GM12878 (cell line): ENCODE measurements around the gene MMP15. TPM values are rescaled to one million over a fixed set of nuclear protein-coding genes. Genes with fewer than 3 reads are reported as not detected.

ENCODE experiments used
- BACH1 ChIP-seq: fragments of 450-650 bp; IDR thresholded peaks from 2 replicates; pipeline ENCODE4 v1.6.1; 2017; ENCODE audit warnings: mild to moderate bottlenecking, borderline replicate concordance
- BRCA1 ChIP-seq: IDR thresholded peaks from 2 replicates; pipeline ENCODE4 v1.6.1; 2011; ENCODE audit warnings: low read depth, low read length, improper control_type of control experiment
- DPF2 ChIP-seq: fragments of 450-650 bp; IDR thresholded peaks from 2 replicates; pipeline ENCODE4 v1.6.1; 2017; ENCODE audit warnings: mild to moderate bottlenecking
- ELK1 ChIP-seq: IDR thresholded peaks from 2 replicates; pipeline ENCODE4 v1.6.1; 2012; ENCODE audit warnings: low read depth, low read length, improper control_type of control experiment
- ESRRA ChIP-seq: IDR thresholded peaks from 2 replicates; pipeline ENCODE4 v1.6.1; 2012; ENCODE audit warnings: mild to moderate bottlenecking, low read length, improper control_type of control experiment
- FOXK2 ChIP-seq: fragments of 450-650 bp; IDR thresholded peaks from 2 replicates; pipeline ENCODE4 v1.6.1; 2017; ENCODE audit warnings: mild to moderate bottlenecking, moderate library complexity
- GATAD2B ChIP-seq: fragments of 450-650 bp; conservative IDR thresholded peaks from 2 replicates; pipeline ENCODE4 v1.6.1; 2017; ENCODE audit warnings: low read depth, mild to moderate bottlenecking, moderate library complexity
- HCFC1 ChIP-seq: fragments of 150-350 bp; IDR thresholded peaks from 2 replicates; pipeline ENCODE4 v1.6.1; 2014; ENCODE audit warnings: low read length
- HDGF ChIP-seq: fragments of 450-650 bp; IDR thresholded peaks from 2 replicates; pipeline ENCODE4 v1.6.1; 2016; ENCODE audit warnings: antibody characterized with exemption
- HSF1 ChIP-seq: fragments of 150-350 bp; IDR thresholded peaks from 2 replicates; pipeline ENCODE4 v1.6.1; 2014; ENCODE audit warnings: mild to moderate bottlenecking, low read depth, low read length
- IKZF1 ChIP-seq: fragments of 450-650 bp; conservative IDR thresholded peaks from 2 replicates; pipeline ENCODE4 v1.6.1; 2017; ENCODE audit warnings: antibody characterized with exemption, mild to moderate bottlenecking
- KDM1A ChIP-seq: fragments of 200-600 bp; sonication (generic); IDR thresholded peaks from 2 replicates; pipeline ENCODE4 v1.6.1; 2016; ENCODE audit warnings: borderline replicate concordance
- MAX ChIP-seq: IDR thresholded peaks from 2 replicates; pipeline ENCODE4 v1.6.1; 2012; ENCODE audit warnings: low read depth, low read length, improper control_type of control experiment
- POLR2AphosphoS2 ChIP-seq: IDR thresholded peaks from 2 replicates; pipeline ENCODE4 v1.6.1; 2011; ENCODE audit warnings: low read depth, mild to moderate bottlenecking, low read length, improper control_type of control experiment, moderate library complexity
- RB1 ChIP-seq: fragments of 450-650 bp; formaldehyde crosslinking; IDR thresholded peaks from 2 replicates; pipeline ENCODE4 v1.6.1; 2017; ENCODE audit warnings: mild to moderate bottlenecking, borderline replicate concordance
- RELB ChIP-seq: fragments of 450-650 bp; IDR thresholded peaks from 2 replicates; pipeline ENCODE4 v1.6.1; 2017; ENCODE audit warnings: low read depth, mild to moderate bottlenecking, moderate library complexity
- SKIL ChIP-seq: fragments of 450-650 bp; IDR thresholded peaks from 2 replicates; pipeline ENCODE4 v1.6.1; 2017; ENCODE audit warnings: mild to moderate bottlenecking, low read depth, inconsistent platforms; ENCODE audit not compliant: poor library complexity, severe bottlenecking
- SREBF2 ChIP-seq: IDR thresholded peaks from 2 replicates; pipeline ENCODE4 v1.6.1; 2012; ENCODE audit warnings: mild to moderate bottlenecking, low read length
- TBL1XR1 ChIP-seq: IDR thresholded peaks from 2 replicates; pipeline ENCODE4 v1.6.1; 2012; ENCODE audit warnings: low read depth, low read length, improper control_type of control experiment
- polyA plus RNA-seq, 11 experiments: library from polyadenylated mRNA; depleted of rRNA in 4 of 11; unstranded in 6 of 11; stranded (reverse) in 5 of 11; fragments of >200 nt; fragmentation: Nextera tagmentation in 4 of 11; fragmentation: Illumina TruSeq in 1 of 11; extraction: Ambion mirVana in 4 of 11; extraction: Trizol in 1 of 11; gene quantifications; 1 replicate in 1 of 11; 2 replicates in 10 of 11; pipeline versions ENCODE4 v1.2.1 to v1.2.3, GENCODE V29; 2011 to 2016; ENCODE audit warnings: inconsistent platforms in 2 of 11, missing spikeins in 2 of 11, low read depth in 1 of 11
- total RNA-seq, 4 experiments: library from RNA; depleted of rRNA in 3 of 4; stranded (reverse); fragments of >200 nt in 3 of 4; fragmentation: Illumina TruSeq in 1 of 4; extraction: Trizol in 1 of 4; gene quantifications; 2 replicates each; pipeline versions ENCODE4 v1.2.1 to v1.2.3, GENCODE V29; 2013 to 2021
- TF ChIP-seq, protein P1 (sequence below): IDR thresholded peaks from 2 replicates; pipeline ENCODE4 v1.6.1; 2012; ENCODE audit warnings: low read length, inconsistent platforms

MMP15 gene
- total and polyA plus RNA-seq, 10 of the 15 experiments (the other 5 are each of a cell fraction or from before 2014, with no cell fraction given), result 0.08 to 0.56 (median 0.10) TPM; not detected in 7

DNA sequence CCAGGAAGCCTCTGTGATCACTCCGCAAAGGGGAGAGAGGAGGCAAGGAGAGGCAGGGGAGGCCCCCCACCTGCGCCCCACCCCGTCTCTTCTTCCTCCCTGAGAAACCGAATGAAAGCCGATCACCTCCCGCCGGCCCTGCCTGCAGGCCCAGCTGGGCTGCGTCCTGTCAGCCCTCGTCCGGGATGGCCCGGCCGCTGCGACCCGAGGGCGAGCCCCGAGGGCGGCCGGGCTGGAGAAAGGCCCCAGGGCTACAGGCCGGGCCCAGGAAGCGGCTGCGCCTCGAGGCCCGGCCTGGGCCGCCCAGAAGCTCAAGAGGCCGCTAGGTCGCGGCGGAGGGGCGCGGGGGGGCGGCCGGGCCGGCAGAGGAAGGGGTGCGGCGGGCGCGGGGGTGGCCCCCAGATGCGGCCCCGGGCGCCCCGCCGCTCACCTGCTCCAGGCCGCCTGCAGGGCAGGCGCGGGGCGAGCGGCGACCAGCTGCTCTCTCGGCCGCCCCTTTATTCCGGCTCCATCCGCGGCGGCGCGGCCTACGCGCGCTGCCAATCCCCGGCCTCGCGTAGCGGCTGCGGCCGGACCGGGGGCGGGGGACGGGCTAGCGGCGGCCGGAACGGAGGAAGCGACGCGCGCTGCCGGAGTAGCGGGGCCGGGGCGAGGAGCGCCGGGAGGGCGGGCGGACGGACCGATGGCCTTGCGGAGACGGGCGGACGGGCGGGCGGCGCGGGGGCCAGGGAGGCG is 25.4 kb upstream of the MMP15 start, which contains the start of gene ZNF319 (continued):
- TF ChIP-seq POLR2AphosphoS2 (no peak), FOXK2 (no peak), ESRRA (no peak), ELK1 (no peak), SKIL (no peak), RB1 (no peak; the same call in 1 of the 2 replicates), MAX (no peak; the same call in 1 of the 2 replicates), SREBF2 (no peak), IKZF1 (peak; percentile 72), DPF2 (peak; percentile 76), BRCA1 (no peak), GATAD2B (peak; percentile 84; the same call in 1 of the 2 replicates), TBL1XR1 (no peak), KDM1A (no peak), RELB (no peak), HDGF (no peak), HCFC1 (peak; percentile 26; the same call in 1 of the 2 replicates), HSF1 (no peak), BACH1 (peak; percentile 43; the same call in 1 of the 2 replicates)
- TF ChIP-seq, protein P1, sequence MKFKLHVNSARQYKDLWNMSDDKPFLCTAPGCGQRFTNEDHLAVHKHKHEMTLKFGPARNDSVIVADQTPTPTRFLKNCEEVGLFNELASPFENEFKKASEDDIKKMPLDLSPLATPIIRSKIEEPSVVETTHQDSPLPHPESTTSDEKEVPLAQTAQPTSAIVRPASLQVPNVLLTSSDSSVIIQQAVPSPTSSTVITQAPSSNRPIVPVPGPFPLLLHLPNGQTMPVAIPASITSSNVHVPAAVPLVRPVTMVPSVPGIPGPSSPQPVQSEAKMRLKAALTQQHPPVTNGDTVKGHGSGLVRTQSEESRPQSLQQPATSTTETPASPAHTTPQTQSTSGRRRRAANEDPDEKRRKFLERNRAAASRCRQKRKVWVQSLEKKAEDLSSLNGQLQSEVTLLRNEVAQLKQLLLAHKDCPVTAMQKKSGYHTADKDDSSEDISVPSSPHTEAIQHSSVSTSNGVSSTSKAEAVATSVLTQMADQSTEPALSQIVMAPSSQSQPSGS, result no peak
